HepG2 (cell line): Measurements from ENCODE around the gene TVP23A. TPM values are rescaled to one million over a fixed set of nuclear protein-coding genes. Genes with fewer than 3 reads are reported as not detected.
A peak's percentile ranks its signal among the peaks of the same experiment; 100 is the strongest.

Source experiments
- CEBPB ChIP-seq: IDR thresholded peaks from 2 replicates; pipeline ENCODE4 v1.6.1; 2011; ENCODE audit warnings: low read depth, low read length, improper control_type of control experiment, borderline replicate concordance
- FOSL2 ChIP-seq: sonication (generic); formaldehyde crosslinking; IDR thresholded peaks from 2 replicates; pipeline ENCODE4 v1.4.0; 2020; ENCODE audit warnings: missing genetic modification reagents
- FUBP1 ChIP-seq: sonication (generic); formaldehyde crosslinking; IDR thresholded peaks from 2 replicates; pipeline ENCODE4 v1.5.1; 2020; ENCODE audit warnings: missing genetic modification reagents, mild to moderate bottlenecking, borderline replicate concordance
- HHEX ChIP-seq: IDR thresholded peaks from 2 replicates; pipeline ENCODE4 v1.6.1; 2016; ENCODE audit warnings: control low read depth
- IKZF5 ChIP-seq: IDR thresholded peaks from 2 replicates; pipeline ENCODE4 v1.6.1; 2018; ENCODE audit warnings: missing genetic modification reagents, mild to moderate bottlenecking, missing compliant biosample characterization
- IRF9 ChIP-seq: sonication (generic); formaldehyde crosslinking; IDR thresholded peaks from 2 replicates; pipeline ENCODE4 v1.8.0; 2022; ENCODE audit warnings: missing genetic modification reagents, mild to moderate bottlenecking, borderline replicate concordance
- KDM6A ChIP-seq: IDR thresholded peaks from 2 replicates; pipeline ENCODE4 v1.6.1; 2016; ENCODE audit warnings: low read depth
- NAIF1 ChIP-seq: sonication (generic); formaldehyde crosslinking; IDR thresholded peaks from 2 replicates; pipeline ENCODE4 v1.5.0; 2020; ENCODE audit warnings: mild to moderate bottlenecking, missing genetic modification reagents, borderline replicate concordance
- NCOR1 ChIP-seq: fragments of 200-600 bp; sonication (generic); IDR thresholded peaks from 2 replicates; pipeline ENCODE4 v1.7.0; 2017; ENCODE audit warnings: antibody characterized with exemption, low read length, borderline replicate concordance
- NPAS2 ChIP-seq: sonication (generic); formaldehyde crosslinking; IDR thresholded peaks from 2 replicates; pipeline ENCODE4 v1.8.0; 2022; ENCODE audit warnings: mild to moderate bottlenecking, missing genetic modification reagents, borderline replicate concordance
- SMAD3 ChIP-seq: sonication (generic); formaldehyde crosslinking; IDR thresholded peaks from 2 replicates; pipeline ENCODE4 v1.4.0; 2020; ENCODE audit warnings: missing genetic modification reagents
- TCF7L2 ChIP-seq: IDR thresholded peaks from 2 replicates; pipeline ENCODE4 v1.6.1; 2011; ENCODE audit warnings: mild to moderate bottlenecking, low read depth, low read length, moderate library complexity
- TFAP4 ChIP-seq: sonication (generic); IDR thresholded peaks from 2 replicates; pipeline ENCODE4 v1.6.1; 2016; ENCODE audit warnings: low read depth, borderline replicate concordance
- ZBTB20 ChIP-seq: sonication (generic); formaldehyde crosslinking; IDR thresholded peaks from 2 replicates; pipeline ENCODE4 v1.8.1; 2023; ENCODE audit warnings: missing genetic modification reagents, low read depth, mild to moderate bottlenecking, borderline replicate concordance
- ZBTB8A ChIP-seq: sonication (generic); formaldehyde crosslinking; IDR thresholded peaks from 2 replicates; pipeline ENCODE4 v1.4.0; 2020; ENCODE audit warnings: mild to moderate bottlenecking, low read depth, missing genetic modification reagents, borderline replicate concordance
- ZFP37 ChIP-seq: sonication (generic); formaldehyde crosslinking; IDR thresholded peaks from 2 replicates; pipeline ENCODE4 v1.4.0; 2020; ENCODE audit warnings: missing genetic modification reagents, borderline replicate concordance
- ZFP82 ChIP-seq: sonication (generic); formaldehyde crosslinking; IDR thresholded peaks from 2 replicates; pipeline ENCODE4 v1.5.1; 2020; ENCODE audit warnings: mild to moderate bottlenecking, missing genetic modification reagents, borderline replicate concordance
- ZNF20 ChIP-seq: sonication (generic); formaldehyde crosslinking; IDR thresholded peaks from 2 replicates; pipeline ENCODE4 v1.4.0; 2020; ENCODE audit warnings: mild to moderate bottlenecking, moderate library complexity, missing genetic modification reagents
- ZNF256 ChIP-seq: sonication (generic); formaldehyde crosslinking; conservative IDR thresholded peaks from 2 replicates; pipeline ENCODE4 v1.4.0; 2020; ENCODE audit warnings: missing genetic modification reagents
- ZNF3 ChIP-seq: IDR thresholded peaks from 2 replicates; pipeline ENCODE4 v1.7.0; 2017; ENCODE audit warnings: inconsistent platforms
- ZNF432 ChIP-seq: sonication (generic); formaldehyde crosslinking; IDR thresholded peaks from 2 replicates; pipeline ENCODE4 v1.5.0; 2020; ENCODE audit warnings: missing genetic modification reagents, mild to moderate bottlenecking, borderline replicate concordance
- ZNF569 ChIP-seq: sonication (generic); formaldehyde crosslinking; IDR thresholded peaks from 2 replicates; pipeline ENCODE4 v1.5.0; 2020; ENCODE audit warnings: mild to moderate bottlenecking, missing genetic modification reagents, moderate library complexity, borderline replicate concordance
- ZNF572 ChIP-seq: sonication (generic); formaldehyde crosslinking; IDR thresholded peaks from 2 replicates; pipeline ENCODE4 v1.5.1; 2020; ENCODE audit warnings: mild to moderate bottlenecking, missing genetic modification reagents
- ZNF703 ChIP-seq: sonication (generic); formaldehyde crosslinking; IDR thresholded peaks from 2 replicates; pipeline ENCODE4 v1.5.1; 2020; ENCODE audit warnings: missing genetic modification reagents, mild to moderate bottlenecking, moderate library complexity, borderline replicate concordance
- ZSCAN31 ChIP-seq: sonication (generic); formaldehyde crosslinking; IDR thresholded peaks from 2 replicates; pipeline ENCODE4 v1.5.0; 2020; ENCODE audit warnings: low read depth, mild to moderate bottlenecking, missing genetic modification reagents
- polyA plus RNA-seq, 8 experiments: library from polyadenylated mRNA; depleted of rRNA in 3 of 8; stranded (reverse) in 7 of 8; unstranded in 1 of 8; fragments of >200 nt; fragmentation: Illumina TruSeq in 4 of 8; extraction: Trizol in 4 of 8; gene quantifications; 2 replicates each; pipeline versions ENCODE4 v1.2.1 to v1.2.3, GENCODE V29; 2011 to 2016; ENCODE audit warnings: low read depth in 4 of 8, missing spikeins in 1 of 8, mixed read lengths in 1 of 8; ENCODE audit not compliant: insufficient read depth in 1 of 8
- total RNA-seq, 5 experiments: library from RNA; depleted of rRNA; stranded (reverse); fragments of >200 nt; fragmentation: Illumina TruSeq; extraction: Trizol; gene quantifications; 2 replicates each; pipeline ENCODE4 v1.2.3, GENCODE V29; 2016; ENCODE audit warnings: low read depth in 1 of 5

The TVP23A gene
- total and polyA plus RNA-seq, 2 of the 13 experiments (the other 11 are each of a cell fraction or from before 2014, with no cell fraction given) = not detected

- TF ChIP-seq SMAD3 (CRISPR knock-in tag) = peak; percentile 87
- peak; percentile 99; the same call in 1 of the 2 replicates for TF ChIP-seq ZNF569
- TF ChIP-seq ZBTB8A (CRISPR knock-in tag) = no peak
- TF ChIP-seq ZNF572 (CRISPR knock-in tag) = peak; percentile 100
- TF ChIP-seq NAIF1 = 0 out of 2 replicates have a peak, but pooled peaks have one; percentile 36
- peak; percentile 61; the same call in 1 of the 2 replicates for TF ChIP-seq ZNF256 (CRISPR knock-in tag)
- no peak for TF ChIP-seq TCF7L2
- TF ChIP-seq FUBP1 = peak; percentile 84; the same call in 1 of the 2 replicates
- peak; percentile 80; the same call in 1 of the 2 replicates for TF ChIP-seq ZFP82
- no peak for TF ChIP-seq NPAS2 (CRISPR knock-in tag)
- TF ChIP-seq ZNF20 (CRISPR knock-in tag) = no peak
- TF ChIP-seq IRF9 (CRISPR knock-in tag) = peak; percentile 98
- peak; percentile 74 for TF ChIP-seq FOSL2 (CRISPR knock-in tag)
- TF ChIP-seq CEBPB = no peak
- TF ChIP-seq ZBTB20 (CRISPR knock-in tag) = peak; percentile 82; the same call in 1 of the 2 replicates
- no peak for TF ChIP-seq ZNF432
- TF ChIP-seq TFAP4 = peak; percentile 94
- TF ChIP-seq IKZF5 (CRISPR knock-in tag) = peak; percentile 95
- peak; percentile 81; the same call in 1 of the 2 replicates for TF ChIP-seq ZFP37
- TF ChIP-seq ZNF703 (CRISPR knock-in tag) = no peak
- TF ChIP-seq KDM6A (CRISPR knock-in tag) = no peak; the same call in 1 of the 2 replicates
- TF ChIP-seq ZSCAN31 (CRISPR knock-in tag) = peak; percentile 99
- peak; percentile 73; the same call in 1 of the 2 replicates for TF ChIP-seq NCOR1
- TF ChIP-seq ZNF3 (CRISPR knock-in tag) = peak; percentile 34; the same call in 1 of the 2 replicates
- no peak; the same call in 1 of the 2 replicates for TF ChIP-seq HHEX
These were observed 74.8 kb downstream of the TVP23A start, which contains the start of gene NUBP1 (continued) for GRCh38 chr16:10743610-10744369.
